NAMALWA (cell line): ENCODE results near the gene MIP.
"Not testable (repeated sequence)": the region's sequence is repeated elsewhere in the genome, so short reads cannot be mapped to it uniquely, and the experiment has no call there.

Experiments used
- DNase-seq: peaks from one replicate; pipeline ENCODE4 v3.0.0-alpha.2; 2015; ENCODE audit warnings: low spot score

Gene MIP

GRCh38 chr12:56410768-56411167, 43.7 kb downstream of the MIP start:
- DNase-seq = no peak

- no peak for DNase-seq
Measured at GRCh38 chr12:56408799-56409417, 45.5 kb downstream of the MIP start.

GRCh38 chr12:56404227-56404626, 50.2 kb downstream of the MIP start:
- DNase-seq = not testable (repeated sequence)

- not testable (repeated sequence) for DNase-seq
Measured at GRCh38 chr12:56401612-56402011, 52.8 kb downstream of the MIP start.

- DNase-seq = not testable (repeated sequence)
Measured at GRCh38 chr12:56401125-56401524, 53.3 kb downstream of the MIP start.
